Smooth muscle cell (in vitro differentiated cells): ENCODE measurements around the gene GTF2B. TPM values are rescaled to one million over a fixed set of nuclear protein-coding genes. Genes with fewer than 3 reads are reported as not detected.
"Not testable (repeated sequence)": the region's sequence is repeated elsewhere in the genome, so short reads cannot be mapped to it uniquely, and the experiment has no call there.

Experiments
- DNase-seq: peaks from one replicate; lab custom pipeline; 2025; ENCODE audit not compliant: unreplicated experiment; lab: John Stamatoyannopoulos, UW
- H2AFZ ChIP-seq: fragments of 200-600 bp; sonication (generic); 2 replicates; pipeline ENCODE4 v1.6.0; 2016; ENCODE audit warnings: antibody characterized with exemption, low read depth, mild to moderate bottlenecking
- H3F3A ChIP-seq: fragments of 200-600 bp; sonication (generic); 2 replicates; pipeline ENCODE4 v1.6.0; 2017; ENCODE audit warnings: antibody characterized with exemption, low read depth
- H3K27ac ChIP-seq: fragments of 200-600 bp; sonication (generic); 2 replicates; pipeline ENCODE4 v1.5.1; 2016; ENCODE audit warnings: low read depth, mild to moderate bottlenecking
- H3K27me3 ChIP-seq: fragments of 200-600 bp; sonication (generic); 2 replicates; pipeline ENCODE4 v1.6.1; 2016; ENCODE audit warnings: low read depth, mild to moderate bottlenecking
- H3K36me3 ChIP-seq: fragments of 200-600 bp; sonication (generic); 2 replicates; pipeline ENCODE4 v1.5.1; 2016; ENCODE audit warnings: low read depth
- H3K4me1 ChIP-seq: fragments of 200-600 bp; sonication (generic); 2 replicates; pipeline ENCODE4 v1.5.1; 2016; ENCODE audit warnings: low read depth
- H3K4me2 ChIP-seq: fragments of 200-600 bp; sonication (generic); 2 replicates; pipeline ENCODE4 v1.6.0; 2016; ENCODE audit warnings: mild to moderate bottlenecking
- H3K4me3 ChIP-seq: fragments of 200-600 bp; sonication (generic); 2 replicates; pipeline ENCODE4 v1.5.1; 2016; ENCODE audit warnings: mild to moderate bottlenecking
- H3K79me2 ChIP-seq: fragments of 200-600 bp; sonication (generic); 2 replicates; pipeline ENCODE4 v1.6.0; 2016; ENCODE audit warnings: low read depth, mild to moderate bottlenecking
- H3K9ac ChIP-seq: fragments of 200-600 bp; sonication (generic); 2 replicates; pipeline ENCODE4 v1.6.0; 2016; ENCODE audit warnings: low read depth
- H3K9me3 ChIP-seq: fragments of 200-600 bp; sonication (generic); replicated peaks from 2 replicates; pipeline ENCODE4 v1.5.1; 2016; ENCODE audit warnings: low read depth
- H4K20me1 ChIP-seq: fragments of 200-600 bp; sonication (generic); 2 replicates; pipeline ENCODE4 v1.6.0; 2016; ENCODE audit warnings: low read depth
- CTCF ChIP-seq: fragments of 200-600 bp; sonication (generic); IDR thresholded peaks from 2 replicates; pipeline ENCODE4 v1.5.1; 2017; ENCODE audit warnings: borderline replicate concordance, mild to moderate bottlenecking, antibody characterized with exemption; ENCODE audit not compliant: insufficient read depth, poor library complexity, severe bottlenecking
- WGBS: methylation state at CpG from one replicate; pipeline ENCODE4 v1.1.7; 2016; ENCODE audit warnings: low lambda C conversion rate; 5-methylcytosine and 5-hydroxymethylcytosine counted together
- polyA plus RNA-seq: library from polyadenylated mRNA; unstranded; fragments of >200 nt; fragmentation: Nextera tagmentation; extraction: Ambion mirVana; gene quantifications from 2 replicates; pipeline ENCODE4 v1.2.1, GENCODE V29; 2016
- total RNA-seq: library from RNA; depleted of rRNA; stranded (reverse); fragments of >200 nt; gene quantifications from 2 replicates; pipeline ENCODE4 v1.2.3, GENCODE V29; 2014

The GTF2B gene
- total and polyA plus RNA-seq, 2 experiments from 2014 or later: 51.0 to 75.2 TPM

- peaks cover under 1% of the 10 kb centered on the region for H3F3A ChIP-seq
- no peaks in the 10 kb centered on the region for H4K20me1 ChIP-seq
- WGBS: 94% methylated on average over 2 of the region's 2 CpGs
- H3K9me3 ChIP-seq: no peaks in the 10 kb centered on the region
- no peak overlapping the region for H2AFZ ChIP-seq
- no peak overlapping the region for H3K27ac ChIP-seq
- peaks cover 17% of the 10 kb centered on the region for H3K36me3 ChIP-seq
- no peak for DNase-seq
- no peaks in the 10 kb centered on the region for H3K27me3 ChIP-seq
- no peak overlapping the region for H3K9ac ChIP-seq
- peaks cover 6% of the 10 kb centered on the region for H3K4me1 ChIP-seq
- no peaks in the 10 kb centered on the region for H3K79me2 ChIP-seq
- no peak overlapping the region for H3K4me2 ChIP-seq
- no peak for TF ChIP-seq CTCF
- H3K4me3 ChIP-seq: no peak overlapping the region
Measured at GRCh38 chr1:88825721-88826120, 65.6 kb downstream of the GTF2B start.

GRCh38 chr1:88819642-88820041 is 71.7 kb downstream of the GTF2B start:
- not testable (repeated sequence) for H3K4me3 ChIP-seq, H3K4me1 ChIP-seq, H3K27ac ChIP-seq, H3K4me2 ChIP-seq, H4K20me1 ChIP-seq, H3K79me2 ChIP-seq, H3K27me3 ChIP-seq, H3K9ac ChIP-seq, H3F3A ChIP-seq, DNase-seq, H3K9me3 ChIP-seq, H2AFZ ChIP-seq
- over 99% methylated on average over 3 of the region's 3 CpGs for WGBS
- peaks cover 14% of the 10 kb centered on the region for H3K36me3 ChIP-seq

- Histone ChIP-seq H2AFZ (no peak overlapping the region), H3K4me1 (no peaks in the 10 kb centered on the region), H3F3A (no peaks in the 10 kb centered on the region), H3K36me3 (peaks cover 8% of the 10 kb centered on the region), H4K20me1 (no peaks in the 10 kb centered on the region), H3K4me3 (no peak overlapping the region), H3K9me3 (no peaks in the 10 kb centered on the region), H3K27ac (no peak overlapping the region), H3K79me2 (no peaks in the 10 kb centered on the region), H3K27me3 (no peaks in the 10 kb centered on the region), H3K4me2 (no peak overlapping the region), H3K9ac (no peak overlapping the region)
- 97% methylated on average over 1 of the region's 1 CpG for WGBS
- no peak for DNase-seq
- no peak for TF ChIP-seq CTCF
Measured at GRCh38 chr1:88813471-88813870, 77.9 kb downstream of the GTF2B start.

- Histone ChIP-seq H3K9ac (no peak overlapping the region), H3K79me2 (peaks cover 4% of the 10 kb centered on the region), H4K20me1 (no peaks in the 10 kb centered on the region), H3K27ac (no peak overlapping the region), H3K9me3 (no peaks in the 10 kb centered on the region), H3F3A (no peaks in the 10 kb centered on the region), H3K27me3 (no peaks in the 10 kb centered on the region), H3K36me3 (peaks cover 8% of the 10 kb centered on the region), H3K4me3 (no peak overlapping the region), H2AFZ (no peak overlapping the region), H3K4me1 (no peaks in the 10 kb centered on the region), H3K4me2 (no peak overlapping the region)
- DNase-seq: no peak
- TF ChIP-seq CTCF: no peak
Measured at GRCh38 chr1:88812366-88812765, 79.0 kb downstream of the GTF2B start.
